Measurements from ENCODE around the gene STC2. TPM values are rescaled to one million over a fixed set of nuclear protein-coding genes. Genes with fewer than 3 reads are reported as not detected.

STC2 gene
- total and polyA plus RNA-seq, 2 of the 4 experiments (the other 2 are of a cell fraction): 87.5 to 270 TPM

DNA sequence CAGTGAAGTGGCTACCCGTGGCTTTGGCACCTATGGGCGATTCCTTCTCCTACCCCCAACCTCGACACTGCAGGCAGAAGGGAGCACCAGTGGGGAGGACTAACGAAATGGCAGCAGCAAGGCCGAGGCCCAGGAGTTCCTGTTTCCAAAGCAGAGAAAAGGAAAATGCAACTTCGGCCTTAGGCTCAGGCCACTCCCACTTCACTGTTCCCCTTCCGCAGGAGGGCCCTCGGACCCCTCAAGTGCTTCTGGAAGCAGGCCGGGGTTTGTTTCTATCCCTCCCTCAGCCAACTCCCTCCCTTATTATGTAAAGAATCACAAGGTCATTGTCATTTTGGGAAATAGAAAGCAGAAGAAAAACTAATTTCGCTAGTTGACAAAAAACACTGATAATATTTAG lies 56.8 kb downstream of the STC2 start:
- Histone ChIP-seq H2BK20ac (ENCODE audit: low read depth, low read length) (no peak overlapping the region), H3K79me1 (ENCODE audit: low read depth in 1 of 2, low read length in 2 of 2) (no peaks in the 10 kb centered on the region), H3K27me3 (ENCODE audit: control insufficient read depth, insufficient read depth, low read length) (peaks cover 51% of the 10 kb centered on the region), H4K20me1 (ENCODE audit: insufficient read depth, low read length) (no peaks in the 10 kb centered on the region), H3K9me3 (ENCODE audit: control insufficient read depth, insufficient read depth, low read length) (peaks cover 10% of the 10 kb centered on the region), H4K8ac (ENCODE audit: low read depth in 2 of 2, low read length in 2 of 2) (no peak overlapping the region), H4K91ac (ENCODE audit: insufficient read depth, low read depth, low read length) (no peak overlapping the region), H4K5ac (ENCODE audit: low read depth, low read length) (no peak overlapping the region), H3K9ac (ENCODE audit: low read depth, low read length) (no peak overlapping the region), H2AK5ac (ENCODE audit: low read depth, low read length) (no peak overlapping the region), H2BK5ac (ENCODE audit: low read depth, low read length, poor library complexity, severe bottlenecking) (no peak overlapping the region), H3K36me3 (ENCODE audit: control insufficient read depth, insufficient read depth, low read length) (no peaks in the 10 kb centered on the region), H2BK120ac (ENCODE audit: low read depth, low read length) (no peak overlapping the region), H3K4me2 (ENCODE audit: low read depth, low read length) (no peak overlapping the region), H2BK15ac (ENCODE audit: low read depth, low read length) (no peak overlapping the region), H3K9me1 (ENCODE audit: insufficient read depth, low read length) (no peaks in the 10 kb centered on the region), H3K4me1 (ENCODE audit: control insufficient read depth, insufficient read depth, low read length) (no peaks in the 10 kb centered on the region), H2AK9ac (replicated peaks; ENCODE audit: low read depth, low read length, poor library complexity) (no peak overlapping the region), H2AFZ (replicated peaks; ENCODE audit: low read length, poor library complexity) (no peak overlapping the region), H3K14ac (replicated peaks; ENCODE audit: low read depth, low read length) (no peak overlapping the region), H3K23ac (ENCODE audit: low read depth, low read length) (no peak overlapping the region), H3K27ac (ENCODE audit: insufficient read depth, low read length) (no peak overlapping the region), H3K4me3 (ENCODE audit: insufficient read depth, low read depth, low read length) (no peak overlapping the region), H3K18ac (ENCODE audit: low read depth, low read length) (no peak overlapping the region), H3K56ac (ENCODE audit: extremely low read depth, insufficient read depth, low read length) (no peak overlapping the region), H3K4ac (ENCODE audit: low read depth, low read length) (no peak overlapping the region)
- intact Hi-C loops (cut with micrococcal nuclease) (no loop called here), in situ Hi-C loops (cut with MboI; ENCODE audit: low sequenced_read_pairs) (no loop called here), dilution Hi-C loops (cut with HindIII; ENCODE audit: low sequenced_read_pairs, unreplicated experiment) (no loop called here)
- no peak for DNase-seq
- no peak for ATAC-seq (ENCODE audit: low read depth)
- BruUV-seq (replicated peaks): no TSS peak
- WGBS, 2 experiments (ENCODE audit: extremely low coverage in 2 of 2, insufficient read length in 1 of 2): no CpG with 5 or more reads among the region's 10 CpGs
- ChIA-PET POLR2A (ENCODE audit: unreplicated experiment) (no interaction called here), CTCF (interaction anchor here (0.6 kb wide), 1 partner anchor 316 kb away, joined by 3 read pairs; no protein-coding TSS in a partner anchor)
- TF ChIP-seq CHD1 (IDR thresholded peaks at IDR 0.05; ENCODE audit: low read depth, low read length): no peak
- TF ChIP-seq POLR2A (IDR thresholded peaks at IDR 0.05; ENCODE audit: low read depth, low read length): no peak
- no peak for TF ChIP-seq CEBPB (IDR thresholded peaks at IDR 0.05; ENCODE audit: low read depth, low read length)
- no peak for TF ChIP-seq FOS (IDR thresholded peaks at IDR 0.05; ENCODE audit: low read depth, low read length)
- TF ChIP-seq MAZ (IDR thresholded peaks at IDR 0.05; ENCODE audit: borderline replicate concordance, low read depth, low read length): no peak
- TF ChIP-seq, protein P1, sequence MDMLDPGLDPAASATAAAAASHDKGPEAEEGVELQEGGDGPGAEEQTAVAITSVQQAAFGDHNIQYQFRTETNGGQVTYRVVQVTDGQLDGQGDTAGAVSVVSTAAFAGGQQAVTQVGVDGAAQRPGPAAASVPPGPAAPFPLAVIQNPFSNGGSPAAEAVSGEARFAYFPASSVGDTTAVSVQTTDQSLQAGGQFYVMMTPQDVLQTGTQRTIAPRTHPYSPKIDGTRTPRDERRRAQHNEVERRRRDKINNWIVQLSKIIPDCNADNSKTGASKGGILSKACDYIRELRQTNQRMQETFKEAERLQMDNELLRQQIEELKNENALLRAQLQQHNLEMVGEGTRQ (IDR thresholded peaks at IDR 0.05; ENCODE audit: low read depth, low read length): no peak
- no peak for TF ChIP-seq MAFK (IDR thresholded peaks at IDR 0.05; ENCODE audit: low read depth, low read length)
- TF ChIP-seq, protein P2, sequence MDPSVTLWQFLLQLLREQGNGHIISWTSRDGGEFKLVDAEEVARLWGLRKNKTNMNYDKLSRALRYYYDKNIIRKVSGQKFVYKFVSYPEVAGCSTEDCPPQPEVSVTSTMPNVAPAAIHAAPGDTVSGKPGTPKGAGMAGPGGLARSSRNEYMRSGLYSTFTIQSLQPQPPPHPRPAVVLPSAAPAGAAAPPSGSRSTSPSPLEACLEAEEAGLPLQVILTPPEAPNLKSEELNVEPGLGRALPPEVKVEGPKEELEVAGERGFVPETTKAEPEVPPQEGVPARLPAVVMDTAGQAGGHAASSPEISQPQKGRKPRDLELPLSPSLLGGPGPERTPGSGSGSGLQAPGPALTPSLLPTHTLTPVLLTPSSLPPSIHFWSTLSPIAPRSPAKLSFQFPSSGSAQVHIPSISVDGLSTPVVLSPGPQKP (IDR thresholded peaks at IDR 0.05; ENCODE audit: borderline replicate concordance, low read depth, low read length): no peak
- no peak for TF ChIP-seq MXI1 (IDR thresholded peaks at IDR 0.05; ENCODE audit: borderline replicate concordance, low read depth, low read length)
- no peak for TF ChIP-seq BHLHE40 (IDR thresholded peaks at IDR 0.05; ENCODE audit: low read depth, low read length)
- TF ChIP-seq RFX5 (IDR thresholded peaks at IDR 0.05; ENCODE audit: low read depth, low read length): no peak
- TF ChIP-seq RAD21 (IDR thresholded peaks at IDR 0.05; ENCODE audit: low read length): no peak
- TF ChIP-seq, protein P3, sequence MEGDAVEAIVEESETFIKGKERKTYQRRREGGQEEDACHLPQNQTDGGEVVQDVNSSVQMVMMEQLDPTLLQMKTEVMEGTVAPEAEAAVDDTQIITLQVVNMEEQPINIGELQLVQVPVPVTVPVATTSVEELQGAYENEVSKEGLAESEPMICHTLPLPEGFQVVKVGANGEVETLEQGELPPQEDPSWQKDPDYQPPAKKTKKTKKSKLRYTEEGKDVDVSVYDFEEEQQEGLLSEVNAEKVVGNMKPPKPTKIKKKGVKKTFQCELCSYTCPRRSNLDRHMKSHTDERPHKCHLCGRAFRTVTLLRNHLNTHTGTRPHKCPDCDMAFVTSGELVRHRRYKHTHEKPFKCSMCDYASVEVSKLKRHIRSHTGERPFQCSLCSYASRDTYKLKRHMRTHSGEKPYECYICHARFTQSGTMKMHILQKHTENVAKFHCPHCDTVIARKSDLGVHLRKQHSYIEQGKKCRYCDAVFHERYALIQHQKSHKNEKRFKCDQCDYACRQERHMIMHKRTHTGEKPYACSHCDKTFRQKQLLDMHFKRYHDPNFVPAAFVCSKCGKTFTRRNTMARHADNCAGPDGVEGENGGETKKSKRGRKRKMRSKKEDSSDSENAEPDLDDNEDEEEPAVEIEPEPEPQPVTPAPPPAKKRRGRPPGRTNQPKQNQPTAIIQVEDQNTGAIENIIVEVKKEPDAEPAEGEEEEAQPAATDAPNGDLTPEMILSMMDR (conservative IDR thresholded peaks at IDR 0.05; ENCODE audit: low read depth, low read length): no peak
- TF ChIP-seq SMC3 (IDR thresholded peaks at IDR 0.05; ENCODE audit: low read depth, low read length): no peak
- no peak for TF ChIP-seq RCOR1 (IDR thresholded peaks at IDR 0.05; ENCODE audit: insufficient replicate concordance, low read length)
- no peak for TF ChIP-seq NFE2L2 (IDR thresholded peaks at IDR 0.05; ENCODE audit: low read depth, low read length)

All from IMR-90 (cell line).